ENCODE results near the gene ARID5B.
A peak's percentile ranks its signal among the peaks of the same experiment; 100 is the strongest.
"Not testable (repeated sequence)": the region's sequence is repeated elsewhere in the genome, so short reads cannot be mapped to it uniquely, and the experiment has no call there.

The ARID5B gene

GRCh38 chr10:61965703-61966395, 64.3 kb downstream of the ARID5B start:
- DNase-seq (ENCODE audit: low spot score), result no peak

- no peak for DNase-seq (ENCODE audit: low spot score)
These were observed 65.8 kb downstream of the ARID5B start for GRCh38 chr10:61967298-61967697.

- no peak for DNase-seq (ENCODE audit: low spot score)
These were observed 68.9 kb downstream of the ARID5B start for GRCh38 chr10:61970182-61971002.

GRCh38 chr10:61971003-61971325, 69.5 kb downstream of the ARID5B start:
- no peak for DNase-seq (ENCODE audit: low spot score)

GRCh38 chr10:61973169-61973568, 71.7 kb downstream of the ARID5B start:
- no peak for DNase-seq (ENCODE audit: low spot score)

GRCh38 chr10:61973906-61974305, 72.4 kb downstream of the ARID5B start:
- no peak for DNase-seq (ENCODE audit: low spot score)

- peak; percentile 42 for DNase-seq (ENCODE audit: low spot score)
These were observed 73.3 kb downstream of the ARID5B start for GRCh38 chr10:61974601-61975390.

- peak; percentile 30 for DNase-seq (ENCODE audit: low spot score)
These were observed 74.0 kb downstream of the ARID5B start for GRCh38 chr10:61975391-61975932.

- not testable (repeated sequence) for DNase-seq (ENCODE audit: low spot score)
These were observed 75.6 kb downstream of the ARID5B start for GRCh38 chr10:61976951-61977721.

- DNase-seq (ENCODE audit: low spot score), result no peak
These were observed 77.5 kb downstream of the ARID5B start for GRCh38 chr10:61978965-61979364.

- peak; percentile 27 for DNase-seq (ENCODE audit: low spot score)
These were observed 80.0 kb downstream of the ARID5B start for GRCh38 chr10:61981460-61981859.

- no peak for DNase-seq (ENCODE audit: low spot score)
These were observed 81.8 kb downstream of the ARID5B start for GRCh38 chr10:61983255-61983654.

- no peak for DNase-seq (ENCODE audit: low spot score)
These were observed 83.4 kb downstream of the ARID5B start for GRCh38 chr10:61984803-61985418.

- no peak for DNase-seq (ENCODE audit: low spot score)
These were observed 84.2 kb downstream of the ARID5B start for GRCh38 chr10:61985715-61986114.

GRCh38 chr10:61986382-61986781, 84.9 kb downstream of the ARID5B start:
- DNase-seq (ENCODE audit: low spot score), result no peak

- no peak for DNase-seq (ENCODE audit: low spot score)
These were observed 85.4 kb downstream of the ARID5B start for GRCh38 chr10:61986788-61987492.

- no peak for DNase-seq (ENCODE audit: low spot score)
These were observed 86.0 kb downstream of the ARID5B start for GRCh38 chr10:61987537-61987936.

- DNase-seq (ENCODE audit: low spot score), result no peak
These were observed 86.5 kb downstream of the ARID5B start for GRCh38 chr10:61987951-61988379.

GRCh38 chr10:61989995-61990760, 88.7 kb downstream of the ARID5B start:
- DNase-seq (ENCODE audit: low spot score), result no peak

- DNase-seq (ENCODE audit: low spot score), result no peak
These were observed 89.2 kb downstream of the ARID5B start for GRCh38 chr10:61990761-61991135.

All from kidney tubule cell (primary cell).